Mesenchymal stem cell (in vitro differentiated cells and primary cell): ENCODE results near the gene ALCAM.

Experiments
- DNase-seq: peaks from one replicate; pipeline ENCODE4 v3.0.0-alpha.2; 2013
- H2AFZ ChIP-seq: one replicate; pipeline ENCODE4 v1.6.1; 2013; ENCODE audit warnings: low read depth, mild to moderate bottlenecking, control low read depth, inconsistent platforms, low read length, moderate library complexity
- H2AK5ac ChIP-seq: 2 replicates; pipeline ENCODE4 v1.6.1; 2013; ENCODE audit warnings: low read length, moderate library complexity, mild to moderate bottlenecking, inconsistent platforms; ENCODE audit not compliant: severe bottlenecking
- H2BK120ac ChIP-seq: one replicate; pipeline ENCODE4 v1.6.1; 2013; ENCODE audit warnings: low read depth, mild to moderate bottlenecking, inconsistent platforms, low read length, moderate library complexity
- H2BK12ac ChIP-seq, 2 experiments: one replicate each; pipeline ENCODE4 v1.6.1; 2013; ENCODE audit warnings: inconsistent platforms in 2 of 2, low read length in 2 of 2, mild to moderate bottlenecking in 2 of 2, moderate library complexity in 2 of 2, control low read depth in 1 of 2
- H2BK15ac ChIP-seq: one replicate; pipeline ENCODE4 v1.6.1; 2013; ENCODE audit warnings: mild to moderate bottlenecking, low read depth, inconsistent platforms; ENCODE audit not compliant: poor library complexity, severe bottlenecking
- H2BK5ac ChIP-seq: 2 replicates; pipeline ENCODE4 v1.6.1; 2013; ENCODE audit warnings: low read depth, mild to moderate bottlenecking, low read length, control low read depth, inconsistent platforms; ENCODE audit not compliant: poor library complexity, severe bottlenecking
- H3K14ac ChIP-seq, 2 experiments: one replicate each; pipeline ENCODE4 v1.6.1; 2013; ENCODE audit warnings: inconsistent platforms in 2 of 2, low read length in 2 of 2, control low read depth in 1 of 2, mild to moderate bottlenecking in 1 of 2, moderate library complexity in 1 of 2
- H3K18ac ChIP-seq, 2 experiments: one replicate each; pipeline ENCODE4 v1.6.1; 2013; ENCODE audit warnings: inconsistent platforms in 2 of 2, low read length in 2 of 2, control low read depth in 1 of 2, low read depth in 1 of 2, mild to moderate bottlenecking in 1 of 2
- H3K23ac ChIP-seq, 2 experiments: one replicate each; pipeline ENCODE4 v1.6.1; 2013; ENCODE audit warnings: inconsistent platforms in 2 of 2, low read length in 2 of 2, mild to moderate bottlenecking in 2 of 2, moderate library complexity in 2 of 2, control low read depth in 1 of 2
- H3K27ac ChIP-seq: 2 replicates; pipeline ENCODE4 v1.5.1; 2013; ENCODE audit warnings: mild to moderate bottlenecking, moderate library complexity, low read length, control low read depth, inconsistent platforms; ENCODE audit not compliant: poor library complexity, severe bottlenecking
- H3K27me3 ChIP-seq, 2 experiments: 2 replicates each; pipeline versions ENCODE4 v1.6.1 to v1.7.0; 2013; ENCODE audit warnings: low read length in 2 of 2, mild to moderate bottlenecking in 2 of 2, moderate library complexity in 2 of 2, control low read depth in 1 of 2, inconsistent platforms in 1 of 2; ENCODE audit not compliant: control insufficient read depth in 1 of 2, insufficient read depth in 1 of 2
- H3K36me3 ChIP-seq, 2 experiments: 2 replicates each; pipeline versions ENCODE4 v1.6.1 to v1.7.0; 2013; ENCODE audit warnings: low read length in 2 of 2, control low read depth in 1 of 2, inconsistent platforms in 1 of 2, low read depth in 1 of 2, mild to moderate bottlenecking in 1 of 2; ENCODE audit not compliant: insufficient read depth in 2 of 2, control insufficient read depth in 1 of 2
- H3K4ac ChIP-seq, 2 experiments: one replicate each; pipeline ENCODE4 v1.6.1; 2013; ENCODE audit warnings: inconsistent platforms in 2 of 2, low read length in 2 of 2, mild to moderate bottlenecking in 2 of 2, moderate library complexity in 2 of 2, control low read depth in 1 of 2, low read depth in 1 of 2
- H3K4me1 ChIP-seq: 2 replicates; pipeline ENCODE4 v1.6.1; 2013; ENCODE audit warnings: low read depth, low read length, control low read depth; ENCODE audit not compliant: control insufficient read depth, insufficient read depth
- H3K4me2 ChIP-seq: 2 replicates; pipeline ENCODE4 v1.6.1; 2013; ENCODE audit warnings: low read length, mild to moderate bottlenecking, inconsistent platforms; ENCODE audit not compliant: poor library complexity, severe bottlenecking
- H3K4me3 ChIP-seq, 2 experiments: 2 replicates each; pipeline versions ENCODE4 v1.5.1 to v1.7.0; 2013; ENCODE audit warnings: low read length in 2 of 2, mild to moderate bottlenecking in 2 of 2, control low read depth in 1 of 2, low read depth in 1 of 2; ENCODE audit not compliant: insufficient read depth in 1 of 2
- H3K79me1 ChIP-seq: replicated peaks from 2 replicates; pipeline ENCODE4 v1.6.1; 2013; ENCODE audit warnings: mild to moderate bottlenecking, control low read depth, low read length, inconsistent platforms; ENCODE audit not compliant: poor library complexity, severe bottlenecking
- H3K9ac ChIP-seq: 2 replicates; pipeline ENCODE4 v1.7.0; 2013; ENCODE audit warnings: mild to moderate bottlenecking, low read length, moderate library complexity
- H3K9me3 ChIP-seq: 2 replicates; pipeline ENCODE4 v1.7.0; 2013; ENCODE audit warnings: mild to moderate bottlenecking, low read length; ENCODE audit not compliant: control insufficient read depth
- H4K8ac ChIP-seq: one replicate; pipeline ENCODE4 v1.6.1; 2013; ENCODE audit warnings: inconsistent platforms, mild to moderate bottlenecking, low read length, moderate library complexity
- H4K91ac ChIP-seq: one replicate; pipeline ENCODE4 v1.6.1; 2013; ENCODE audit warnings: mild to moderate bottlenecking, low read length, inconsistent platforms
- WGBS: methylation state at CpG from one replicate; pipeline ENCODE4 v1.1.7; 2013; ENCODE audit warnings: mixed read lengths; 5-methylcytosine and 5-hydroxymethylcytosine counted together

The ALCAM gene

GRCh38 chr3:105425153-105425502 is 58.4 kb downstream of the ALCAM start:
- no peak overlapping the region for H3K4me3 ChIP-seq
- no peak overlapping the region for H3K27ac ChIP-seq
- H2BK15ac ChIP-seq = no peak overlapping the region
- H3K27me3 ChIP-seq = no peaks in the 10 kb centered on the region
- no peaks in the 10 kb centered on the region for H3K9me3 ChIP-seq
- DNase-seq = no peak
- no peak overlapping the region for H4K8ac ChIP-seq
- H3K23ac ChIP-seq = no peak overlapping the region
- no peak overlapping the region for H2BK120ac ChIP-seq
- H4K91ac ChIP-seq = no peak overlapping the region
- WGBS = 82% methylated on average over 1 of the region's 4 CpGs
- no peaks in the 10 kb centered on the region for H3K36me3 ChIP-seq
- H2BK5ac ChIP-seq = no peak overlapping the region
- H2AFZ ChIP-seq = no peak overlapping the region
- no peak overlapping the region for H3K4ac ChIP-seq
- H3K4me2 ChIP-seq = no peak overlapping the region
- H2AK5ac ChIP-seq = no peak overlapping the region
- H3K4me1 ChIP-seq = no peaks in the 10 kb centered on the region
- H2BK12ac ChIP-seq = no peak overlapping the region
- no peak overlapping the region for H3K9ac ChIP-seq
- no peak overlapping the region for H3K18ac ChIP-seq
- H3K14ac ChIP-seq = no peak overlapping the region
- peaks cover 5% of the 10 kb centered on the region for H3K79me1 ChIP-seq

- Histone ChIP-seq H3K18ac (no peak overlapping the region), H2BK12ac (no peak overlapping the region), H3K27ac (no peak overlapping the region), H3K4me2 (no peak overlapping the region), H3K4me3 (no peak overlapping the region), H4K91ac (no peak overlapping the region), H3K4ac (no peak overlapping the region), H2AK5ac (no peak overlapping the region), H2AFZ (no peak overlapping the region), H3K4me1 (no peaks in the 10 kb centered on the region), H3K36me3 (no peaks in the 10 kb centered on the region), H3K14ac (no peak overlapping the region), H3K9me3 (no peaks in the 10 kb centered on the region), H2BK5ac (no peak overlapping the region), H2BK15ac (no peak overlapping the region), H3K23ac (no peak overlapping the region), H3K79me1 (peaks cover 10% of the 10 kb centered on the region), H3K9ac (no peak overlapping the region), H2BK120ac (no peak overlapping the region), H3K27me3 (no peaks in the 10 kb centered on the region), H4K8ac (no peak overlapping the region)
- WGBS = no CpG with 5 or more reads among the region's 1 CpG
- DNase-seq = no peak
Measured at GRCh38 chr3:105427332-105427731, 60.6 kb downstream of the ALCAM start.

GRCh38 chr3:105429034-105429762 is 62.5 kb downstream of the ALCAM start:
- no peak overlapping the region for H2AK5ac ChIP-seq
- H3K4me2 ChIP-seq = no peak overlapping the region
- H3K79me1 ChIP-seq = peaks cover 10% of the 10 kb centered on the region
- no peak overlapping the region for H3K23ac ChIP-seq
- H4K91ac ChIP-seq = no peak overlapping the region
- H3K9ac ChIP-seq = no peak overlapping the region
- H3K36me3 ChIP-seq = no peaks in the 10 kb centered on the region
- no peaks in the 10 kb centered on the region for H3K27me3 ChIP-seq
- no peak for DNase-seq
- H3K14ac ChIP-seq = no peak overlapping the region
- H2BK15ac ChIP-seq = no peak overlapping the region
- no peak overlapping the region for H2BK120ac ChIP-seq
- no peak overlapping the region for H3K18ac ChIP-seq
- no peak overlapping the region for H3K4ac ChIP-seq
- H2AFZ ChIP-seq = no peak overlapping the region
- no peak overlapping the region for H2BK5ac ChIP-seq
- H3K4me1 ChIP-seq = no peaks in the 10 kb centered on the region
- H4K8ac ChIP-seq = no peak overlapping the region
- H3K27ac ChIP-seq = no peak overlapping the region
- H3K4me3 ChIP-seq = no peak overlapping the region
- H3K9me3 ChIP-seq = no peaks in the 10 kb centered on the region
- no peak overlapping the region for H2BK12ac ChIP-seq

- Histone ChIP-seq H2BK15ac (no peak overlapping the region), H2BK120ac (no peak overlapping the region), H3K79me1 (peaks cover 10% of the 10 kb centered on the region), H2BK5ac (no peak overlapping the region), H3K4me3 (no peak overlapping the region), H4K8ac (no peak overlapping the region), H3K23ac (no peak overlapping the region), H3K27ac (no peak overlapping the region), H2AFZ (no peak overlapping the region), H3K36me3 (no peaks in the 10 kb centered on the region), H2BK12ac (no peak overlapping the region), H3K4ac (no peak overlapping the region), H3K27me3 (no peaks in the 10 kb centered on the region), H4K91ac (no peak overlapping the region), H3K4me1 (no peaks in the 10 kb centered on the region), H3K9ac (no peak overlapping the region), H3K4me2 (no peak overlapping the region), H3K18ac (no peak overlapping the region), H3K14ac (no peak overlapping the region), H2AK5ac (no peak overlapping the region), H3K9me3 (no peaks in the 10 kb centered on the region)
- WGBS = 94% methylated on average over 2 of the region's 2 CpGs
- DNase-seq = no peak
Measured at GRCh38 chr3:105430455-105430854, 63.7 kb downstream of the ALCAM start.
